ENCODE results near the gene B3GNT2. TPM values are rescaled to one million over a fixed set of nuclear protein-coding genes. Genes with fewer than 3 reads are reported as not detected.
"Not testable (repeated sequence)": the region's sequence is repeated elsewhere in the genome, so short reads cannot be mapped to it uniquely, and the experiment has no call there.

The B3GNT2 gene
- polyA plus RNA-seq (2011; rRNA removed) (7.3 and 8.6 TPM in 2 replicates), polyA minus RNA-seq (2011; rRNA and poly(A)+ RNA removed) (6.9 and 8.0 TPM in 2 replicates)

- Histone ChIP-seq H3K27ac (ENCODE audit: low read depth, low read length) (peak within 1 kb of the TSS; percentile 21), H3K9me3 (ENCODE audit: control insufficient read depth, insufficient read depth, low read length) (peaks cover 2% of the 10 kb centered on the region; the same call in 1 of the 2 replicates), H3K27me3 (ENCODE audit: control insufficient read depth, insufficient read depth, low read length) (peaks cover 3% of the 10 kb centered on the region), H3K4me3 (ENCODE audit: low read depth, low read length) (peak within 1 kb of the TSS; percentile 92)
- ChIA-PET CTCF (interaction anchor here (0.7 kb wide), 1 partner anchor 17 kb away, joined by 6 read pairs; no protein-coding TSS in a partner anchor), POLR2A (no interaction called here)
- TF ChIP-seq CTCF (IDR thresholded peaks at IDR 0.05; ENCODE audit: low read depth, low read length): no peak
- no peak for DNase-seq (ENCODE audit: low read depth, low spot score)
Measured at GRCh38 chr2:62195421-62196277, at the start of gene B3GNT2. TSS of gene B3GNT2 (plus strand) at chr2:62196115. CDS start at chr2:62222221, 26,106 bp downstream.

- H3K9me3 ChIP-seq (ENCODE audit: control insufficient read depth, insufficient read depth, low read length); DNase-seq (ENCODE audit: low read depth, low spot score); H3K27me3 ChIP-seq (ENCODE audit: control insufficient read depth, insufficient read depth, low read length); H3K27ac ChIP-seq (ENCODE audit: low read depth, low read length); POLR2A ChIA-PET; CTCF ChIA-PET; H3K4me3 ChIP-seq (ENCODE audit: low read depth, low read length): not testable (repeated sequence)
Measured at GRCh38 chr2:62146790-62147189, 49.1 kb upstream of the B3GNT2 start.

- H3K27ac ChIP-seq (ENCODE audit: low read depth, low read length): no peak overlapping the region
- no peaks in the 10 kb centered on the region for H3K9me3 ChIP-seq (ENCODE audit: control insufficient read depth, insufficient read depth, low read length)
- H3K4me3 ChIP-seq (ENCODE audit: low read depth, low read length): no peak overlapping the region
- ChIA-PET CTCF (no interaction called here), POLR2A (interaction anchor here (0.9 kb wide), 1 partner anchor 12 kb away, joined by 5 read pairs; no protein-coding TSS in a partner anchor)
- no peak for TF ChIP-seq CTCF (IDR thresholded peaks at IDR 0.05; ENCODE audit: low read depth, low read length)
- no peaks in the 10 kb centered on the region for H3K27me3 ChIP-seq (ENCODE audit: control insufficient read depth, insufficient read depth, low read length)
- DNase-seq (ENCODE audit: low read depth, low spot score): peak; percentile 18
Measured at GRCh38 chr2:62147610-62148301, 48.2 kb upstream of the B3GNT2 start.

- CTCF ChIA-PET: no interaction called here
- POLR2A ChIA-PET: no interaction called here
- no peak overlapping the region for H3K27ac ChIP-seq (ENCODE audit: low read depth, low read length)
Measured at GRCh38 chr2:62149708-62150107, 46.2 kb upstream of the B3GNT2 start.

More at GRCh38 chr2:62149708-62150107, 46.2 kb upstream of the B3GNT2 start:
- no peaks in the 10 kb centered on the region for H3K27me3 ChIP-seq (ENCODE audit: control insufficient read depth, insufficient read depth, low read length)
- TF ChIP-seq CTCF (IDR thresholded peaks at IDR 0.05; ENCODE audit: low read depth, low read length): no peak
- no peak overlapping the region for H3K4me3 ChIP-seq (ENCODE audit: low read depth, low read length)
- no peaks in the 10 kb centered on the region for H3K9me3 ChIP-seq (ENCODE audit: control insufficient read depth, insufficient read depth, low read length)
- DNase-seq (ENCODE audit: low read depth, low spot score): peak; percentile 71
